ENCODE results near the gene NUCB2.

DNA sequence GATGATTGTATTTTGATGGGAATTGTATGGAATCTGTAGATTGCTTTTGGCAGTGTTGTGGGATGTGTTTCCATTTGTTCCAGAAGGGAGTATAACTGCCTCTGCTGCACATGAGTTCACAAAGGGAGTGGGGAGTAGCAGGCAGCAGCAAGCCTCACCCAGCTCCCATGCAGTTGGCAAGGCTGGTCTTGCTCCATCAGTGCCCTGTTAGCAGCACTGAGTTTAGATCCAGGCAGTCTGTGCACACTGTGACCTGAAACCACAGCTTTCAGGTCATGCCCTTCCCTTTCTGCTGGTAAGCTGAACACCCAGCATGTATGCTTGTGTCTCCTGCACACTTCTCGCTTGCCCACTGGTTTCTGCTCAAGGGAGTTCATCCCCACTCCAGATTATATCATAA, 3.7 kb upstream of the NUCB2 start:
- TF ChIP-seq, protein P1, sequence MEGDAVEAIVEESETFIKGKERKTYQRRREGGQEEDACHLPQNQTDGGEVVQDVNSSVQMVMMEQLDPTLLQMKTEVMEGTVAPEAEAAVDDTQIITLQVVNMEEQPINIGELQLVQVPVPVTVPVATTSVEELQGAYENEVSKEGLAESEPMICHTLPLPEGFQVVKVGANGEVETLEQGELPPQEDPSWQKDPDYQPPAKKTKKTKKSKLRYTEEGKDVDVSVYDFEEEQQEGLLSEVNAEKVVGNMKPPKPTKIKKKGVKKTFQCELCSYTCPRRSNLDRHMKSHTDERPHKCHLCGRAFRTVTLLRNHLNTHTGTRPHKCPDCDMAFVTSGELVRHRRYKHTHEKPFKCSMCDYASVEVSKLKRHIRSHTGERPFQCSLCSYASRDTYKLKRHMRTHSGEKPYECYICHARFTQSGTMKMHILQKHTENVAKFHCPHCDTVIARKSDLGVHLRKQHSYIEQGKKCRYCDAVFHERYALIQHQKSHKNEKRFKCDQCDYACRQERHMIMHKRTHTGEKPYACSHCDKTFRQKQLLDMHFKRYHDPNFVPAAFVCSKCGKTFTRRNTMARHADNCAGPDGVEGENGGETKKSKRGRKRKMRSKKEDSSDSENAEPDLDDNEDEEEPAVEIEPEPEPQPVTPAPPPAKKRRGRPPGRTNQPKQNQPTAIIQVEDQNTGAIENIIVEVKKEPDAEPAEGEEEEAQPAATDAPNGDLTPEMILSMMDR (conservative IDR thresholded peaks at IDR 0.05; ENCODE audit: low read depth, low read length) = no peak
- TF ChIP-seq EZH2 (IDR thresholded peaks at IDR 0.05; ENCODE audit: low read length, unreplicated experiment) = no peak

All from PC-3 (cell line).